ENCODE data around the gene ARHGDIA. TPM values are rescaled to one million over a fixed set of nuclear protein-coding genes. Genes with fewer than 3 reads are reported as not detected.

Gene ARHGDIA
- polyA plus RNA-seq, 1 donor from 2014 or later = 16.1 TPM

DNA sequence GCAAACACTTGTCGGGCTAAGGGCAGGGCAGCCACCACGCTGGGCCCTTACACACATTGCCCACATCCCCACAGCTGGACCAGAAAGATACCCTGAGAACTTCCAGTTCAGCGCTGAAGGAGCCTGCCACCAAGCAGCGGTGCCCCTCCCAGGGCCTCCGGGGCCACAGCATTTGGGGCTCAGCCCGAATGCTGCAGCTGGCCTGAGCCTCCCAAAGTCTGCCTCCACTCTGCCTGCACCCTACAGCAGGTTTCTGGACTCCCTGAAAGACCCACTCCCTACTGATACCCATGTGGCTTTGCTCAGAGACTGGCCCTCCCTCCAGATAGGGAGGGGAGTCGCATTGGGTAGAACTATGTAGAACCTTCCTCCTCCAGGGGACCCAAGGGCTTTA, 39.6 kb downstream of the ARHGDIA start:
- peaks cover 29% of the 10 kb centered on the region for H3K79me2 ChIP-seq (replicated peaks; ENCODE audit: insufficient read depth, low read length)
- TF ChIP-seq SMC3 (conservative IDR thresholded peaks at IDR 0.05; ENCODE audit: poor library complexity) = no peak
- no peak for TF ChIP-seq EZH2 (IDR thresholded peaks at IDR 0.05; ENCODE audit: borderline replicate concordance, insufficient read depth, low read length, poor library complexity, severe bottlenecking)
- TF ChIP-seq, protein P1, sequence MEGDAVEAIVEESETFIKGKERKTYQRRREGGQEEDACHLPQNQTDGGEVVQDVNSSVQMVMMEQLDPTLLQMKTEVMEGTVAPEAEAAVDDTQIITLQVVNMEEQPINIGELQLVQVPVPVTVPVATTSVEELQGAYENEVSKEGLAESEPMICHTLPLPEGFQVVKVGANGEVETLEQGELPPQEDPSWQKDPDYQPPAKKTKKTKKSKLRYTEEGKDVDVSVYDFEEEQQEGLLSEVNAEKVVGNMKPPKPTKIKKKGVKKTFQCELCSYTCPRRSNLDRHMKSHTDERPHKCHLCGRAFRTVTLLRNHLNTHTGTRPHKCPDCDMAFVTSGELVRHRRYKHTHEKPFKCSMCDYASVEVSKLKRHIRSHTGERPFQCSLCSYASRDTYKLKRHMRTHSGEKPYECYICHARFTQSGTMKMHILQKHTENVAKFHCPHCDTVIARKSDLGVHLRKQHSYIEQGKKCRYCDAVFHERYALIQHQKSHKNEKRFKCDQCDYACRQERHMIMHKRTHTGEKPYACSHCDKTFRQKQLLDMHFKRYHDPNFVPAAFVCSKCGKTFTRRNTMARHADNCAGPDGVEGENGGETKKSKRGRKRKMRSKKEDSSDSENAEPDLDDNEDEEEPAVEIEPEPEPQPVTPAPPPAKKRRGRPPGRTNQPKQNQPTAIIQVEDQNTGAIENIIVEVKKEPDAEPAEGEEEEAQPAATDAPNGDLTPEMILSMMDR (IDR thresholded peaks at IDR 0.05; ENCODE audit: poor library complexity, severe bottlenecking) = no peak
- no peak for TF ChIP-seq POLR2AphosphoS5 (IDR thresholded peaks at IDR 0.05)
- TF ChIP-seq EP300 (conservative IDR thresholded peaks at IDR 0.05; ENCODE audit: poor library complexity, severe bottlenecking) = no peak
- TF ChIP-seq MXI1 (conservative IDR thresholded peaks at IDR 0.05; ENCODE audit: poor library complexity, severe bottlenecking) = no peak
- TF ChIP-seq TAF1 (IDR thresholded peaks at IDR 0.05; ENCODE audit: low read depth) = no peak
- TF ChIP-seq, protein P2, sequence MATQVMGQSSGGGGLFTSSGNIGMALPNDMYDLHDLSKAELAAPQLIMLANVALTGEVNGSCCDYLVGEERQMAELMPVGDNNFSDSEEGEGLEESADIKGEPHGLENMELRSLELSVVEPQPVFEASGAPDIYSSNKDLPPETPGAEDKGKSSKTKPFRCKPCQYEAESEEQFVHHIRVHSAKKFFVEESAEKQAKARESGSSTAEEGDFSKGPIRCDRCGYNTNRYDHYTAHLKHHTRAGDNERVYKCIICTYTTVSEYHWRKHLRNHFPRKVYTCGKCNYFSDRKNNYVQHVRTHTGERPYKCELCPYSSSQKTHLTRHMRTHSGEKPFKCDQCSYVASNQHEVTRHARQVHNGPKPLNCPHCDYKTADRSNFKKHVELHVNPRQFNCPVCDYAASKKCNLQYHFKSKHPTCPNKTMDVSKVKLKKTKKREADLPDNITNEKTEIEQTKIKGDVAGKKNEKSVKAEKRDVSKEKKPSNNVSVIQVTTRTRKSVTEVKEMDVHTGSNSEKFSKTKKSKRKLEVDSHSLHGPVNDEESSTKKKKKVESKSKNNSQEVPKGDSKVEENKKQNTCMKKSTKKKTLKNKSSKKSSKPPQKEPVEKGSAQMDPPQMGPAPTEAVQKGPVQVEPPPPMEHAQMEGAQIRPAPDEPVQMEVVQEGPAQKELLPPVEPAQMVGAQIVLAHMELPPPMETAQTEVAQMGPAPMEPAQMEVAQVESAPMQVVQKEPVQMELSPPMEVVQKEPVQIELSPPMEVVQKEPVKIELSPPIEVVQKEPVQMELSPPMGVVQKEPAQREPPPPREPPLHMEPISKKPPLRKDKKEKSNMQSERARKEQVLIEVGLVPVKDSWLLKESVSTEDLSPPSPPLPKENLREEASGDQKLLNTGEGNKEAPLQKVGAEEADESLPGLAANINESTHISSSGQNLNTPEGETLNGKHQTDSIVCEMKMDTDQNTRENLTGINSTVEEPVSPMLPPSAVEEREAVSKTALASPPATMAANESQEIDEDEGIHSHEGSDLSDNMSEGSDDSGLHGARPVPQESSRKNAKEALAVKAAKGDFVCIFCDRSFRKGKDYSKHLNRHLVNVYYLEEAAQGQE (IDR thresholded peaks at IDR 0.05; ENCODE audit: borderline replicate concordance) = no peak
- no peak for TF ChIP-seq RAD21 (conservative IDR thresholded peaks at IDR 0.05)
- H3K27ac ChIP-seq (ENCODE audit: low read length) = no peak overlapping the region
- H3K4me2 ChIP-seq (ENCODE audit: low read length) = no peak overlapping the region
- H3K9me2 ChIP-seq (ENCODE audit: insufficient read depth, low read length) = no peaks in the 10 kb centered on the region
- peaks cover 10% of the 10 kb centered on the region for H4K20me1 ChIP-seq (ENCODE audit: insufficient read depth)
- no peaks in the 10 kb centered on the region for H3K9me3 ChIP-seq (ENCODE audit: low read length)
- H3K4me3 ChIP-seq (ENCODE audit: low read length) = peak overlapping the region; percentile 99
- no peaks in the 10 kb centered on the region for H3K27me3 ChIP-seq (ENCODE audit: insufficient read depth, low read depth, low read length)
- H3F3A ChIP-seq (ENCODE audit: insufficient read depth, low read length, poor library complexity, severe bottlenecking) = no peaks in the 10 kb centered on the region
- no peaks in the 10 kb centered on the region for H3K36me3 ChIP-seq (ENCODE audit: insufficient read depth, low read length)
- no peak overlapping the region for H2AFZ ChIP-seq (ENCODE audit: low read depth, low read length)
- peak overlapping the region; percentile 84 for H3K9ac ChIP-seq (ENCODE audit: low read length)

DNA sequence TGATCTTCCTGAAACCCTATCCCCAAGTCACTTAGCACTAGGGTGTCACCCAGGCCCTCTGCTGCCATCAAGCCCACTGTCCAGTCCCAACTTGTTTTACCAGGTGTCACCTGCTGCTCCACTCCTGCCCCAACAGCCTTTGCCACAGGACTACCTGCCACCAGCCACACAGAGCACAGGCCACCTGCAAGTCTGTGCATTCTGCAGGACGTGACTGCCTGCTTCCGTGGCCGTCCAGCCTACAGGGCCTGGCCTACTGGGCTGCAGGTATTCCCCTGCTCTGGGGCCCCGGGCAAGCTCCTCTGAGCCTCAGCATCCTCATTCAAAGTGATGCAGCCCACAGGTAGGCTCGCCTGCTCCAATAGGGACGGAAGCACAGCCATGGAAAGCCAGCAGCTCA, 41.3 kb downstream of the ARHGDIA start:
- Histone ChIP-seq H4K20me1 (ENCODE audit: insufficient read depth) (peaks cover 13% of the 10 kb centered on the region), H3K4me2 (ENCODE audit: low read length) (no peak overlapping the region), H3K27me3 (ENCODE audit: insufficient read depth, low read depth, low read length) (no peaks in the 10 kb centered on the region), H3K4me3 (ENCODE audit: low read length) (no peak overlapping the region), H3F3A (ENCODE audit: insufficient read depth, low read length, poor library complexity, severe bottlenecking) (no peaks in the 10 kb centered on the region), H3K36me3 (ENCODE audit: insufficient read depth, low read length) (no peaks in the 10 kb centered on the region), H3K9ac (ENCODE audit: low read length) (no peak overlapping the region), H3K9me3 (ENCODE audit: low read length) (no peaks in the 10 kb centered on the region), H3K9me2 (ENCODE audit: insufficient read depth, low read length) (no peaks in the 10 kb centered on the region), H3K79me2 (replicated peaks; ENCODE audit: insufficient read depth, low read length) (peaks cover 29% of the 10 kb centered on the region), H3K27ac (ENCODE audit: low read length) (no peak overlapping the region), H2AFZ (ENCODE audit: low read depth, low read length) (no peak overlapping the region)
- TF ChIP-seq EP300 (conservative IDR thresholded peaks at IDR 0.05; ENCODE audit: poor library complexity, severe bottlenecking) (no peak), POLR2AphosphoS5 (IDR thresholded peaks at IDR 0.05) (no peak), TAF1 (IDR thresholded peaks at IDR 0.05; ENCODE audit: low read depth) (no peak), EZH2 (IDR thresholded peaks at IDR 0.05; ENCODE audit: borderline replicate concordance, insufficient read depth, low read length, poor library complexity, severe bottlenecking) (no peak), RAD21 (conservative IDR thresholded peaks at IDR 0.05) (no peak), MXI1 (conservative IDR thresholded peaks at IDR 0.05; ENCODE audit: poor library complexity, severe bottlenecking) (no peak), SMC3 (conservative IDR thresholded peaks at IDR 0.05; ENCODE audit: poor library complexity) (no peak)
- TF ChIP-seq, protein P1 (IDR thresholded peaks at IDR 0.05; ENCODE audit: poor library complexity, severe bottlenecking) = no peak
- TF ChIP-seq, protein P2 (IDR thresholded peaks at IDR 0.05; ENCODE audit: borderline replicate concordance) = no peak
